Measurements from ENCODE around the gene SLC37A3. TPM values are rescaled to one million over a fixed set of nuclear protein-coding genes. Genes with fewer than 3 reads are reported as not detected.

SLC37A3 gene
- total RNA-seq, 1 donor from 2014 or later = 37.0 TPM

DNA sequence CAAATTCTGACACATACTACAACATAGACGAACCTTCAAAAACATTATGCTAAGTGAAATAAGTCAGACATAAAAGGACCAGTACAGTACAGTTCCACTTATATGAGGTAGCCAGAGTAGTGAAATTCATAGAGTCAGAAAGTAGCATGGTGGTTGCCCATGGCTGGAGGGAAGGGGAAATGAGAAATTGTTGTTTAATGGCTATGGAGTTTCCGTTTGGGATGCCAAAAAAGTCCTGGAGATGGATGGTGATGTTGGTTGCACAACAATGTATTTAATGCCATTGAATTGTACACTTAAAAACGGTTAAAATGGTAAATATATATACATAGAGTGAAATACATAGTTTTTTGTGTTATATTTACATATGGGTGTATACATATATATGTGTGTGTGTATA lies 2.1 kb upstream of the SLC37A3 start:
- H3K4me3 ChIP-seq (ENCODE audit: low read depth, low read length) = no peak overlapping the region
- no peak for DNase-seq (ENCODE audit: low read depth)
- TF ChIP-seq, protein P1, sequence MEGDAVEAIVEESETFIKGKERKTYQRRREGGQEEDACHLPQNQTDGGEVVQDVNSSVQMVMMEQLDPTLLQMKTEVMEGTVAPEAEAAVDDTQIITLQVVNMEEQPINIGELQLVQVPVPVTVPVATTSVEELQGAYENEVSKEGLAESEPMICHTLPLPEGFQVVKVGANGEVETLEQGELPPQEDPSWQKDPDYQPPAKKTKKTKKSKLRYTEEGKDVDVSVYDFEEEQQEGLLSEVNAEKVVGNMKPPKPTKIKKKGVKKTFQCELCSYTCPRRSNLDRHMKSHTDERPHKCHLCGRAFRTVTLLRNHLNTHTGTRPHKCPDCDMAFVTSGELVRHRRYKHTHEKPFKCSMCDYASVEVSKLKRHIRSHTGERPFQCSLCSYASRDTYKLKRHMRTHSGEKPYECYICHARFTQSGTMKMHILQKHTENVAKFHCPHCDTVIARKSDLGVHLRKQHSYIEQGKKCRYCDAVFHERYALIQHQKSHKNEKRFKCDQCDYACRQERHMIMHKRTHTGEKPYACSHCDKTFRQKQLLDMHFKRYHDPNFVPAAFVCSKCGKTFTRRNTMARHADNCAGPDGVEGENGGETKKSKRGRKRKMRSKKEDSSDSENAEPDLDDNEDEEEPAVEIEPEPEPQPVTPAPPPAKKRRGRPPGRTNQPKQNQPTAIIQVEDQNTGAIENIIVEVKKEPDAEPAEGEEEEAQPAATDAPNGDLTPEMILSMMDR (conservative IDR thresholded peaks at IDR 0.05; ENCODE audit: low read depth, low read length) = no peak

DNA sequence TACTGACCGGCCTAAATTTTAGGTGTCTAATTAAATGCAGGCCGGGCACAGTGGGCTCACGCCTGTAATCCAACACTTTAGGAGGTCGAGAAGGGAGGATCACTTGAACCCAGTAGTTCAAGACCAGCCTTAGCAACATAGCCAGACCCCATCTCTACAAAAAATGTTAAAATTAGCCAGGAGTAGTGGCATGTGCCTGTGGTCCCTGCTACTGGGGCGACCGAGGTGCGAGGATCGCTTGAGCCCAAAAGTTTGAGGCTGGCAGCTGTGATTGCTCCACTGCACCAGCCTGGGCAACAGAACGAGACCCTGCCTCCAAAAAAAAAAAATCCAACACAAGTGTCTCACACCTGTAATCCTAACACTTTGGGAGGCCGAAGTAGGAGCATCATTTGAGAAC lies 491 bp upstream of the SLC37A3 start:
- peak overlapping the region; percentile 93 for H3K4me3 ChIP-seq (ENCODE audit: low read depth, low read length)
- no peak for DNase-seq (ENCODE audit: low read depth)
- TF ChIP-seq, protein P1 (conservative IDR thresholded peaks at IDR 0.05; ENCODE audit: low read depth, low read length) = no peak

DNA sequence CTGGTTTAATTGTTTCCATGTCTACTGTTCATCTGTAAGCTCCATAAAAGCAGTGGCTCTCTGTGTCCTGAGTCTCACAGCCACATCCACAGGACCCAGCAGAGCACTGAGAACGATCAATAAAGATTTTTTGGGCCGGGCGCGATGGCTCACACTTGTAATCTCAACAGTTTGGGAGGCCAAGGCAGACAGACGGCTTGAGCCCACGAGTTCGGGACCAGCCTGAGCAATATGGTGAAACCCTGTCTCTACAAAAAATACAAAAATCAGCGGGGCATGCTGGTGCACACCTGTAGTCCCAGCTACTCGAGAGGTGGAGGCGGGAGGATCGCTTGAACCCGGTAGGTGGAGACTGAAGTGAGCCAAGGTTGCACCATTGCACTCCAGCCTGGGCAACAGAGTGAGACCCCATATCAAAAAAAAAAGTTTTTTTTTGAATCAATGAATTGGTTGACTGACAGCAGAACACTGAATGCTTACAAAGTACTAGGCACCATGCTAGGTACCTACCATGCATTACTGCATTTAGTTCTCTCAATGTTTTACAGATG lies 4.5 kb downstream of the SLC37A3 start:
- DNase-seq (ENCODE audit: low read depth) = no peak
- TF ChIP-seq, protein P1 (conservative IDR thresholded peaks at IDR 0.05; ENCODE audit: low read depth, low read length) = no peak
- H3K4me3 ChIP-seq (ENCODE audit: low read depth, low read length) = no peak overlapping the region

DNA sequence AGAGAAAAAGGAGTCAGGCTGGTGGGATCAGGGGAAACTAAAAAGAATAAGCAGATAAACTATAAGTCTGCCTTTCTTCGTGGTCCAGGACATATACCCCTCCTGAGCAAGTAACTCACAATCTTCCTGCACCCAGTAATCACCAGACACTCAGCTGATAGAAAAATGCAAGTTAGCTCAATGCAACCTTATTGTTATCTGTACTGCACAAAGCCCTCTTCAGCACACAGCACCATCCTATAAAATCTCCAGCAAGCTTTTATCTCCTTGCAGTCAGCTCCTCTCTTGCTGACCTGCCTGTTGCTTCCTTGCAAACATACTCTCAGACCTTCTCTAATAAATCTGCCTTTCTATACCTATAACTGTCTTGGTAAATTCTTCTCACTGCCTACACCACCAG lies 6.7 kb downstream of the SLC37A3 start:
- H3K4me3 ChIP-seq (ENCODE audit: low read depth, low read length) = no peak overlapping the region
- DNase-seq (ENCODE audit: low read depth) = no peak
- TF ChIP-seq, protein P1 (conservative IDR thresholded peaks at IDR 0.05; ENCODE audit: low read depth, low read length) = no peak

DNA sequence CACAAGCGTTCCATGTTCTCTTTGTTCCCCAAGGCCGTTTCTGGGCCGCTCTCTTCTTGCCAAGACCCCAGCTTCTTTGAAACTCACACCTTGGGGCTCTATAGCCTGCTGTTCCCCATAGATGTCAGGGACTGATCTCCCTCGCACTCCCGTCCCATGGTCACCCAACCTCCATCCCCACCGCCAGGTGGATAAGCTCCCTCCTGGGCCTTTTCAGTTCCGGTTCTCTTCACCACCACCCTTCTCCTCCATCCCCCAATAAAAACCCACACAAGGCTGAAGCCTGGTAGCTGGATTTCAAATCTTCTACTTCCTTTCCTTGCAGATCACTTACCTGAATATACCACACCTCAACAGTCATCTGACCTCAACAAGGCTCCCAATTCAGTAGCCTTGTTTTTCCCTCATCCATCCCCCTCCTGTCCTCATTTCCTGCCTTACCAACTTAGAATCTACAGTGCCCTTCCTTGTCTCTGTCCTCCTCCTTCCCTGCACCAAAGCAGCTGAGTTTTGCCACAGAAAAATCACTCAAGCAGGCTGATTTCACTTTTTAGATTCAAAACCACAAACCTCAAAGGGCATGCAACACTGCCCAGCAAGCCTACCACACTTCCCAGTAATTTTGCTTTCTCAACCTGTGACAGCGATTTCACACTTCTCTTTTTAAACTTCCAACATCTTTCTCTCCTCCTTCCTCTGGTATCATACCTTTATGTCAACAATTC lies 7.7 kb downstream of the SLC37A3 start:
- TF ChIP-seq, protein P1 (conservative IDR thresholded peaks at IDR 0.05; ENCODE audit: low read depth, low read length) = no peak
- no peak overlapping the region for H3K4me3 ChIP-seq (ENCODE audit: low read depth, low read length)
- DNase-seq (ENCODE audit: low read depth) = peak; percentile 49

DNA sequence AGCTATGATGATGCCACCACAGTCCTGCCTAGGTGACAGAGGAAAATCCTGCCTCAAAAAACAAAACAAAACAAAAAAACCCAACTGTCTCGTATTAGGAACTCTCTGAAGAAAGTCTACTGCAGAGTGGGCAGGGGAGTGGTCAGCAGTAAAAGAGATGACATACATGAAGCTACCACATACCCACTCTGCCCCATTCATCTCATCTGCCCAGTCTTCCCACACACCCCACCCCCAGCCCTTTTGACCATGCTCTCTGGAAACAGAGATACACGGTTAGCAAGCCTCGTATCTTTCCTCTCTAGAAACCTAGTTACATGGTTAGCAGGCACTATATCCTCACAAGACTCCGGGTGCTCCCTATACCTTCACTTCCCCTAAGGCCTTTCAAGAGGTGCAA lies 8.3 kb downstream of the SLC37A3 start:
- DNase-seq (ENCODE audit: low read depth) = no peak
- TF ChIP-seq, protein P1 (conservative IDR thresholded peaks at IDR 0.05; ENCODE audit: low read depth, low read length) = no peak
- no peak overlapping the region for H3K4me3 ChIP-seq (ENCODE audit: low read depth, low read length)

DNA sequence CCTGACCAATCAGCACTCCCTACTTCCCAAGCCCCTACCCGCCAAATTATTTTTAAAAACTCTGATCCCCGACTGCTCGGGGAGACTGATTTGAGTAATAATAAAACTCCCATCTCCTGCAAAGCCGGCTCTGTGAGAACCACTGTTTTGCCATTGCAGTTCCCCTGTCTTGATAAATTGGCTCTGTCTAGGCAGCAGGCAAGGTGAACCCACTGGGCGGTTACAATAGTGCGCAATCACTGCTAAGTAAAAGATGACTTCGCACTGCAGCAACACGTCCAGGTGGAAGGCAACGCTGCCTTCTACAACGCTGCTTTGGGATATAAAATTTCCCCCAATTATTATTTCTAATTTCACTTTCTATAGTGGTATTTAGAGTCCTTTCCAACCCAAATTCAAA lies 8.9 kb downstream of the SLC37A3 start:
- TF ChIP-seq, protein P1 (conservative IDR thresholded peaks at IDR 0.05; ENCODE audit: low read depth, low read length) = no peak

More for the DNA sequence above, 8.9 kb downstream of the SLC37A3 start:
- no peak for DNase-seq (ENCODE audit: low read depth)
- H3K4me3 ChIP-seq (ENCODE audit: low read depth, low read length) = no peak overlapping the region
